Fibroblast of skin of scalp (primary cell): ENCODE data around the gene CCL7.

ENCODE experiments used
- DNase-seq: peaks from one replicate; pipeline ENCODE4 v3.0.0-alpha.2; 2013

The CCL7 gene

DNA sequence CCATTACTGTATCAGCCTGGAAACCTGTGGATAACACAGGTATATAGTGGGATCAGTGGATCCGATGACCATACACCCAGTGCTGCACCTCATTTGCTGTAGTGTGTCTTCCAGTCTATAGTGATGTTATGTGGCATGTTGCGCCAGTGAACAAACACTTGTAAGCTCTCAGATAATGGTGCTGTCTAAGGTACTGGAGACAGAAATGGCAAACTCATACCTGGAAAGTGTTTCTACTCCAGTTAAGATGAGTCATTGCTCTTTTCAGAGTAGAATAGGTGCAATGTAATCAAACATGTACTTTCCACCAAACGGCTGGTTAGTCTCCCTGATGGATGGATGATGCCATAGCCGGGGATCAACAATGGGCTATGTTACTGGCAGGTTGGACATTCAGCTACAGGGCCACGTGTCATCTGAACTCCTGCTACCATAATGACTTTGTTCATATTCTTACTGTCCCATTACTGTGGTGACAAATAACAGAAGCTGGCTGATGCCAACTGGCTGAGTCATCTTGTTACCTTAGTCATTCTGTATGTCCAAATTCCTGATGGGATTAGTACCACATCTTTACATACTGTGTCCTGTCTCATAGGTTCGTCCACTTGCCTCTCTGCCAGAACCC lies 21.8 kb downstream of the CCL7 start:
- DNase-seq = no peak

DNA sequence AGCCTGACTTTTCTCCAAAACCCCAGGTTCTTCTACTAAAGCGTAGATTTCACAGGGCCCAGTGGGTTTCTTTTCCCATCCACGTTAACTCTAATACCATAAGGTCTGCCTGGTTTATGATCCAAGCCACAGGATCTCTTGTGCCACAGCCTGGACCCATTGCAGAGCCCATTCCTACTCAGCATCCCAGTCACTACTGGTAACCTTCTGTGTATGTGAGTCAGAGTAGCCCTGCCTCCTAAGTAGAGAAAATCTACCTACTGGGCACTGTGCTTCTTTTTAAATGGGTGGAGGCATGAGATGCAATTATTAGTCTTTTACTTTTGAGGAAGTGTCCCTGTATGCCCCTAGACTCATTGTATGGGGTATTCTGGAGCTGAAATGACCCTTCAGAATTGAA lies 29.0 kb downstream of the CCL7 start:
- DNase-seq = no peak

DNA sequence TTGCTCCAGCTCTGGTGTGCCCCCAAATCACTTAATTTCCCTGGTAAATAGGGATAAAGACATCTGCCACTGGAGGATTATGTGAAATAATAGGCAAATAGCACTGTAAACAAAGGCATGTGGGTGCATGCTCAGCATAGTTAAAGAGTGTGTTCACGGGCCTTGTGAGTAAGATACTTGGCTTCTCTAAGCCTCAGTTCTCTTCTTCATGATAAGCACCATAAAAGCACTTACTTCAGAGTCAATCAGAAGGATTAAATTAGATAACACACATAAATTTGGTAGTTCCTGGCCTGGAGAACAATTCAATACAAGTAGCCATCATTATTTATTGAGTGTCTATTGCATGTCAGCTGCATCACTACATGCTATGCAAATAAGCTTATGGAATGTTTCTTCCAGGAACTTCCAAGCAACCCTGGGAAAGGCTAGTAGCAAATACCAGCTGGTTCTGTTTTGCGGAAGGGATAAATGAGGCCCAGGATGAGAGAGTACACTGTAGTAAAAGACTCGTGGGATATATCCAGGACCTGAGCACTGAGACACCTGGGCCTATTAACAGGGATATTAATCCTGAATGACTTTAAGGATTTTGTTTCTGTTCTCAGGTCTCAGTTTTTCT lies 30.0 kb downstream of the CCL7 start:
- peak; percentile 65 for DNase-seq

DNA sequence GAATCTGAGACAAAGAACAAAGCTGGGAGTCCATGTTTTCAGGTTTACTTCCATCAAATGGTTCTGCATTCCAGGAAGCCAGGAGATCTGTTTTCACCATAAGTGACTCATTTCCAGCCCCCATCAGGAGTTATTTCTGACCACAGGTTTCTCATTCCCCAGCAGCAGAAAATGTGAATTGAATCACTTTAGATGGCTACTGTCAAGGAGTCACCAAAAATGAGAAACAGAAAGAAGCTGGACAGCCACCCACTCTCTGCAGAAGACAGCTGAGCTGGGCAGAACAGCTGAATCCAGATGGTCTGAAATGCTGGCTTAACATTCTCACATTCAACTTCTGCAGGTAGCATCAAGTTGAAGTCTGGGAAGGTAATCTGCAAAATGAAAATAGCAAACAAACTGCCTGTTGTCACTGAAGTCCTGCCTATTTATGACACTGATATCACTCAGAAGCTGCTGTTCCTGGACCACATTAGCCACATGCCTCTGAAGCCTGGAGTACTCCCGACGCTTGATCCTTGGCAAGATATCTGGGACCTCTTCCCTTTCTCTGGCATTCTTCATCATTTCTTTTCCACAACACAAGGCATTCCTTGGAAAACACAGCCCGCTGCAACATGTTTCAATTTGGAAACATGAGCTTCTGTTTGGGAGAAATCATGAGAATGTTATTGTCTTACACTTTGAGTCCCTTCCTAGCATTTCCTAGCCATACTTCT lies 30.8 kb downstream of the CCL7 start:
- DNase-seq = peak; percentile 74

DNA sequence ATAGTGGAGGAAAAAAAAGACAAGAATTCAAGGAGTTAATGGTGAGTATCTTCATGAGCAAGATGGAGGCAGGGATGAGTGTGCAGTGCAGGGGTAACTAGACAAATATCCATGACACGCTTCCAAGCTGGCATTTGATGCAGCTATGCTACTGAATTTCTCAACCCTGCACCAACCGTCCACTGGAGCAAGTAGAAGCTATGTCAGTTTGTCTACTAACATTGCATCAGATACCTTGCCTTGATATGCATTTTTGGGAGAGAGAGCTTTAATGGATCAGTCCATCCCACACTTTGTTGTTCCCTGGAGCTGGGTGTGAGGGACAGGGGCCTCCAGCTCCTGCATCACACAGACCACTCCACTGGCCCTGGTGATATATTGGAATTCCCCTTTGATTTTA lies 32.0 kb downstream of the CCL7 start:
- peak; percentile 57 for DNase-seq

DNA sequence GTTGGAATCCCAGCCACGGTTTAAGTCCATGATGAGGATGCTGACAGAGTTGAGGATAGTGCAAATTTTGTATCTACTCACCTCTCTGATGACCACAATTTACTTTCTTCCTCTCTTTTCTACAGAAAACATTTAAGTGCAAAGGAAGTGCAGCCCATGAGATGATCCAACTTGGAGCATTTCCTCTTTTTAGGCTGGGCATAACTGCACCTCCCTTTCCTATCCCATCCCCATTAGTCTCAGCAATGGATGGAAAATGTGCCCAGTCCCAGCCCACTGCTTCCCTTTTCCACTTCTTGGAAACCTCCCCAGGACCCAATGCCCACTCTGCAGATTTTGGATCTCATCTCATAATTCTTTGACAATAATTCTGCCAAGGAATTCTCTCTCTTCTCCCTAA lies 32.6 kb downstream of the CCL7 start:
- DNase-seq = no peak

DNA sequence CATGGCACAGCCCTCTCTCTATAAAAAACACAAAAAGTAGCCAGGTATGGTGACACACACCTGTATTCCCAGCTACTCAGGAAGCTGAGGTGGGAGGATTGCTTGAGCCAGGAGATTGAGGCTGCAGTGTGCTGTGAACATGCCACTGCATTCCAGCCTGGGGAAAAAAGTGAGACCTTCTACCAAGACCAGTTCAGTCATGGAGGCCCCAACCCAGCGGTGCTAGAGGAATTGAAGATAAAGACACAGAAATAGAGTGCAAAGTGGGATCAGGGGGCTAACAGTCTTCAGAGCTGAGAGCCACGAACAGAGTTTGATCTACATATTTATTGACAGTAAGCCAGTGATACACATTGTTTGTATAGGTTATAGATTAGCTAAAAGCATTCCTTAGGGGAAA lies 33.6 kb downstream of the CCL7 start:
- no peak for DNase-seq

DNA sequence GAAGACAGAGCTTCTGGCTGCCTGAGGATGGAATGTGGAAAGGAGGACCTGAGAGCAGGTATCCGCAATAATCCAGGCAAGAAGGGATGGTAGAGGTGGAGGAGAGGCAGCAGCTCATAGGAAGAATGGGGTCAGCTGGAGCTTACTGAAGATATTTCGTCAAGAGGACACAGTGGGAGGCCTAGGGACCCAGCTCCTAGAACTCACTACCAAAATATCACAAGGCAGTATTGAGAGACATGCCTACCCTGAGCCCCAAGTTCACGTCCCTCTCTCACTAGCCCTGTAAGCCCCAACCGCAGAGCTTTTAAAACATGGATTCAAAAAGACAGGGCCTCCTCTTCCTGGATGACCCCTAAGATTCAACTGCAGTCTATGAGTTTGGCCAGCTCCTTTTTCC lies 35.0 kb downstream of the CCL7 start:
- DNase-seq = no peak

DNA sequence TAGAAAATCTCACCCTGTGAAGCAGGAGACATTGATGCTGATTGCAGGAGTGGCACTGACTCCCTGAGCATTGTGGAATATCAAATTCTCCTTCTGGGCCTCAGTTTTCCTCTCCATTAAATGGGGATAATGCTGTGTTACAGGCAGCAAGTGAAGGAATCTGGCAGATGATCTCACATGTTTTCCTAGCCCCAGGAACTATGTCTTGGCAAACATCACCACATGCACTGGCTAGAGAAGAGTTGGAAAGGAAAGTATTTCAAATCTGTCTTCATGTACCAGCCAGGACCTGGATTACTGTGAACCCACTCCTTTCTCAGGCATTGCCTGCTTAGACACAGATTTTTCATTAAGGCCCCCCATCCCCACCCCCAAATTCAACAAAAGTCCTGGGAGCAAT lies 35.6 kb downstream of the CCL7 start:
- peak; percentile 30 for DNase-seq

DNA sequence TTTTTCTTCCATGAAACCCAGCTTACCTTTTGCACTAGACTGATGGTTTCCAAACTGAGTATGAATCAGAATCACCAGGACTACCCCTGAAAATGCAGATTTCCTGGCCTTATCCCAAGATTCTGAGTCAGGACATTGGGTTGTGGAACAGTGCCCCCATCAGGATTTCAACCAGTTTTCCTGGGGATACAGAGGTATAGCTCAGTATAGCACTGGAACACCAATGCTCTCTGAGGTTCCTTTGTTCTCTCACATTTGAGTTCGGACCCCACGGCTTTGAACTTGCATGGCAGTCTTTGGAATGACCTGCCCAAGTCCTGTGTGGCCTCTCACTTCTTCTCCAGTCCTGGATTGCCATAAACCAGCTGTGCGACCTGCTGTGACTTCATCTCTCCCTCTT lies 36.4 kb downstream of the CCL7 start:
- DNase-seq = peak; percentile 78

DNA sequence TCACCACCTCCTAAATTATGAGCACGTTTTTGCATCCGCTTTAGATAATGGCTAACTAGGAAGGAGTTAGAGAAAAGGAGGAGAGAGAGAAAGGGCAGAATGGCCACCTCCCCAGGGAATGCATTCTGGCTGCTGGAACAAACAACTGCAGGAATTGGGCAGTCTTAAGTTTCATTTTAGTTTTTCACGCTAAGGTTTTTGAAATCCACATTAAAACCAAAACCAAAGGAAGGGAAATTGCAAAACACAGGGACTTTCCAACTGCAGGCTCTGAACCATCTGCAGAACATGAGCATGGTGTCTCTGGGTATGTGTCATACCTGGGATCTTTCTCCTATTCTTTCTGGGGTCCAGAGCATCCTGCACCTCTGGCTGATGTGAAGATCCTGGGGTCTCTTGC lies 37.1 kb downstream of the CCL7 start:
- DNase-seq = no peak

DNA sequence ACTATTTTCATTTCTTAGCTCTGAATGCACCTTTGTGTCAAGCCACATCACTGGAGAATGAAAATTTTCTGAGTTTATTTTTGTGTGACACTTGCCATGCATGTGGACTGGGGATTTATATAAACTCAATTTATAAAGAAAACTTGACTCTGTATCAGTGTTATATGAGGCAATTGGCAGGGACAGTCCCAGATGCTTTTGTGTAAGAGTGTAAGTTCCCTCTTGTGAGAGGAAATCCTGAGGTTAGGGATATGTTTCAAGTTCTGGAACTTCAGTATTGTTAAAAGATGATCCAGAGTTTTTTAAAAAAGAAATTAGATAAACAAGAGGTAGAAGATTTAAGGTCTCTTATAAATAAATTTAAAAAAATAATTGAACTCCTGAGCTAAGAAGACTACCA lies 38.4 kb downstream of the CCL7 start:
- DNase-seq = no peak

DNA sequence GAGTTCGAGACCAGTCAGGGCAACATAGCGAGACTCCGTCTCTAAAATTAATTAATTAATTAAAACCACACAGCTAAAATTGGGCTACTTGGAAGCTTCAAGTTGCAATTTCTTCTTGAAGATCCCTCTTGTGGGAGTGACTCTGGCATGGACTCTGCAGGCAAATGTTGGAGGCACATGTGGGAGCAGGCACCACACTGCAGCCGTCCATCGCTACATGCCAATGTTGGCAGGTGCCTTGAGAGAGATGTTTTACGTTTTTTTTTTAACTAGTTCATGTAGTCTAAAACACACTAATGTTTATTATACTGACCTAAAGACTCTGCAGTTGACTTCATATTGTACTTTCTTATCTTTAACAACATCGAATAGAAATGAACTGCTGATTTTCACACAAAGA lies 41.3 kb downstream of the CCL7 start:
- DNase-seq = no peak

DNA sequence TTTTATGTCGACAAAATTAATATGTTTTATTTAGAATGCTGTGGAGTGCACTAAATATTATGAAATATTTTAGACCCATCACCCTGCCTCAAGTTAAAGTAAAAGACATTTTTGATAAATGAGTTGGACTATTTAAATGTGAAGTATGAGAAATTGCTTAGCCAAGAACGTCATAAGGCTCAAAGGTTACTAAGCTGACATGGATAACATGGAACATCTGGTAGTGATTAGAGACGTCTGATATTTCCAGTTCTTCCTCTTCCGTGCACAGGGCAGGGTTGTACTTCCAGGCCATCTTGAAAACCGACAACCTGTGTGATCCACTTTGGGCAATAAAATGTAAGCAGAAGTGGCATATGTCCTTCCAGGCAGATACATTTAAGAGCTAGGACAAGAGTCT lies 42.1 kb downstream of the CCL7 start:
- peak; percentile 77 for DNase-seq

DNA sequence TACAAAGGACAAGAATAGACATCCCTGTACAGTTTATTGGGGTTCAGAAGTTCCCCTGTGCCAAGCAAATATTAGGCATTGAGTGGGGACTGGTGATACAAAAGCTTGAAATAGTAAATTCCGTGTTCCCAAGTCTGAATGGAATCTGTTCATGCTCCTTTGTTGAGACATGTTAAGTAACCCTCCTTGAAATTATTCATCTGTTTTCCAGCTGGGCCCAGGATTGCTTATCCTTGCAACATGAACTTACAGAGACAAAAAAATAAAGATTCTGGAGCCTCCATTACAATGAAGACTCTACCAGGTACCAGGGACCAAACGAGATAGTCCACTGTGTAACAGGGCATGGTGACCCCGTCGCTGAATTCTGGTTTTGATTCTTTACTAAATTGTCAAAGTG lies 43.1 kb downstream of the CCL7 start:
- peak; percentile 23 for DNase-seq

DNA sequence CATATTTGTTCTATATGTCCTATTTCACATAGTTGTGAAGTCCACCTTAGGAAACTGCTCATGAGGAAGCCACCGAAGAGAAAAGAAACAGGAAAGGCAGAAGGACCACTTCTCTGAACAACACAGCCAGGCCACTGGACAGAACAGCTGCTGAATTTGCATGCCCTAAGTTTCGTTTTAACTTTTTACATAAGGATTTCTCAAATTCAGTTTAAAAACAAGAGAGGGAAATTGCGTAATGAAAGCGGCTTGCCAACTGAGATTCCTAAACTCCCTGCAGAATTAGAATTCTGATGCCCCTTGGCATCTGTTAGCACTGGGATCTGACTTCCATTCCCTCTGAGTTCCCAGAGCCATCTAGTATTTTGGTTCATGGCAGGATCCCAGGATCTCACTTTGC lies 44.3 kb downstream of the CCL7 start:
- DNase-seq = peak; percentile 68

DNA sequence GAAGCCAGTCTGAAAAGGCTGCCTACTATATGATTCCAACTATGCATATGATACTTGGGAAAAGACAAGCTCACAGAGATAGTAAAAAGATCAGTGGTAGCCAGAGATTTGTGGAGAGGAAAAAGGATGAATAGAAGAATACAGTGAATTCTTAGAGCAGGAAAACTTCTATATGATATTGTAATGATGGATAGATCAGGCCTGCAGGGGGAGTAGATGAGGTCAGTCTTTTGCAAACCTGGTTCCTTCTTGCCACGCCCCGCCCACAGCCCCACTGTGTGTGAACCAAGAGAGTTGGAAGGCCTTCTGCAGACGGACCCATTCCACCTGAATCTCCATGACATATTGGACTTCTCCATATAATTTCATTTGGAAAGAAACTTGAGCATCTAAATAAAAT lies 48.5 kb downstream of the CCL7 start:
- DNase-seq = no peak

DNA sequence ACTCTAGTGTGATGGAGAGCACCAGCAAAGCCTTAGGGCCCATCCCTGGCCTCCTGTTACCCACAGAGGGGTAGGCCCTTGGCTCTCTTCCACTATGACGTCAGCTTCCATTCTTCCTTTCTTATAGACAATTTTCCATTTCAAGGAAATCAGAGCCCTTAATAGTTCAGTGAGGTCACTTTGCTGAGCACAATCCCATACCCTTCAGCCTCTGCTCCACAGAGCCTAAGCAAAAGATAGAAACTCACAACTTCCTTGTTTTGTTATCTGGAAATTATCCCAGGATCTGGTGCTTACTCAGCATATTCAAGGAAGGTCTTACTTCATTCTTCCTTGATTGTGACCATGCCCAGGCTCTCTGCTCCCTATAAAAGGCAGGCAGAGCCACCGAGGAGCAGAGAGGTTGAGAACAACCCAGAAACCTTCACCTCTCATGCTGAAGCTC lies 49.0 kb downstream of the CCL7 start, which contains the start of gene CCL8:
TSS of gene CCL8 (plus strand) at position 397 of the 445 bp plus-strand sequence. CDS start 67 bp downstream, outside the sequence.
- no peak for DNase-seq
